ENCODE data around the gene COL27A1. TPM values are rescaled to one million over a fixed set of nuclear protein-coding genes. Genes with fewer than 3 reads are reported as not detected.

Gene COL27A1
- polyA plus RNA-seq, 1 donor (not counting 4 experiments of a cell fraction or from before 2014, with no cell fraction given): 14.0 TPM

DNA sequence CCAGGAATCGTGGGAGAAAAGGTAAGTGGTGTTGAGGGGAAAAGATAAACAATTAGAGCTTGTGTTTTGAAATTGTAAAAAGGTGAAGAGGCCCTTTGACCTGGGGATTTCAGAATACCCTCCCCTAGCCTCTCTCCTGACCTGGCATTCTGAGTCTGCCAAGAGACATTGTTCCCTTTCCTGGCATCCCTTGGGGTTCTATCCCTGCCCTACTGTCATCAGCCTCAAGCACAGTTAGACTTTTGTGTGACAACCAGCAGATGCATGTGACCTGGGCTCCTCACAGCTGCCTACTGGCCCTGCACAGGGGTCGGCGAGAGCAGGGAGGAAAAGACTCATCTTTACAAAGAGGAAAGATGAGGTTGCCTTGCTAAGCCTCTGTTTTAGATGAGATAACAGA, 95.3 kb downstream of the COL27A1 start:
- Histone ChIP-seq H3K36me3 (ENCODE audit: control insufficient read depth in 2 of 2, extremely low read depth in 1 of 2, insufficient read depth in 2 of 2, low read length in 2 of 2) (peaks cover 0 to 14% of the 10 kb centered on the region in 2 experiments), H3K9me1 (ENCODE audit: control insufficient read depth, extremely low read depth, insufficient read depth, low read length) (peaks cover 2% of the 10 kb centered on the region), H3K27ac (ENCODE audit: control insufficient read depth, insufficient read depth, low read length) (no peak overlapping the region), H2AFZ (ENCODE audit: control insufficient read depth, low read length) (no peak overlapping the region), H3K4me3 (ENCODE audit: control insufficient read depth in 2 of 3, extremely low read depth in 1 of 3, insufficient read depth in 2 of 3, low read depth in 1 of 3, low read length in 3 of 3) (no peak overlapping the region), H3K4me2 (ENCODE audit: control insufficient read depth, extremely low read depth, insufficient read depth, low read depth, low read length) (no peak overlapping the region), H3K4me1 (ENCODE audit: control insufficient read depth, extremely low read depth, insufficient read depth, low read length) (no peaks in the 10 kb centered on the region), H3K9me3 (ENCODE audit: control insufficient read depth, low read depth, low read length) (no peaks in the 10 kb centered on the region), H4K20me1 (ENCODE audit: control insufficient read depth, extremely low read depth, insufficient read depth, low read length) (no peaks in the 10 kb centered on the region), H3K79me2 (ENCODE audit: control insufficient read depth, insufficient read depth, low read length) (no peaks in the 10 kb centered on the region), H3K9ac (ENCODE audit: control insufficient read depth, extremely low read depth, insufficient read depth, low read length) (no peak overlapping the region), H3K27me3 (ENCODE audit: control insufficient read depth, extremely low read depth, insufficient read depth, low read length) (no peaks in the 10 kb centered on the region)
- no peak for DNase-seq (ENCODE audit: low read depth, low spot score)
- FAIRE-seq: no peak
- dilution Hi-C loops (cut with MboI; ENCODE audit: extremely low pct_ligation_motif_present, low sequenced_read_pairs): no loop called here
- no peak for TF ChIP-seq EZH2 (IDR thresholded peaks at IDR 0.05; ENCODE audit: low read length)
- TF ChIP-seq, protein P1, sequence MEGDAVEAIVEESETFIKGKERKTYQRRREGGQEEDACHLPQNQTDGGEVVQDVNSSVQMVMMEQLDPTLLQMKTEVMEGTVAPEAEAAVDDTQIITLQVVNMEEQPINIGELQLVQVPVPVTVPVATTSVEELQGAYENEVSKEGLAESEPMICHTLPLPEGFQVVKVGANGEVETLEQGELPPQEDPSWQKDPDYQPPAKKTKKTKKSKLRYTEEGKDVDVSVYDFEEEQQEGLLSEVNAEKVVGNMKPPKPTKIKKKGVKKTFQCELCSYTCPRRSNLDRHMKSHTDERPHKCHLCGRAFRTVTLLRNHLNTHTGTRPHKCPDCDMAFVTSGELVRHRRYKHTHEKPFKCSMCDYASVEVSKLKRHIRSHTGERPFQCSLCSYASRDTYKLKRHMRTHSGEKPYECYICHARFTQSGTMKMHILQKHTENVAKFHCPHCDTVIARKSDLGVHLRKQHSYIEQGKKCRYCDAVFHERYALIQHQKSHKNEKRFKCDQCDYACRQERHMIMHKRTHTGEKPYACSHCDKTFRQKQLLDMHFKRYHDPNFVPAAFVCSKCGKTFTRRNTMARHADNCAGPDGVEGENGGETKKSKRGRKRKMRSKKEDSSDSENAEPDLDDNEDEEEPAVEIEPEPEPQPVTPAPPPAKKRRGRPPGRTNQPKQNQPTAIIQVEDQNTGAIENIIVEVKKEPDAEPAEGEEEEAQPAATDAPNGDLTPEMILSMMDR (optimal IDR thresholded peaks at IDR 0.05 in 1 of 3, IDR thresholded peaks at IDR 0.05 in 1 of 3, conservative IDR thresholded peaks at IDR 0.05 in 1 of 3; ENCODE audit: extremely low read depth in 1 of 3, insufficient read depth in 2 of 3, low read length in 3 of 3): no peak

DNA sequence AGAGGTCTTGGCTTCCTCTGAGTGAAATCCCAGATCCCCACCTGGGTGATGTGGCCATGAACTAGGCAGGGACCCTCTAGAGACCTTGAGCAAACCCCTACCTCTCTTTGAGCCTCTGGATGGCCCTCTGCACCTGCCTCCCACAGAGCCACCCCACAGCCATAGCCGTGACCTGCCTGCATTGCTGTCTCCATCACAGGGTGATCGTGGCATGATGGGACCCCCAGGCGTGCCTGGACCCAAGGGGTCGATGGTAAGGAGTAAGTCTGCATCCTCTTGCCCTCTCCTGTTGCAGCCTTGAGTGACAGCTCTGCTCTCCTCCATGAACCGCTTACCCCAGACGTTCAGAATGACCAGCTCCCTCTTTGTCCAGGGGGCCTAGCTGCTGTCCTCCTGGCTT, 97.1 kb downstream of the COL27A1 start:
- dilution Hi-C loops (cut with MboI; ENCODE audit: extremely low pct_ligation_motif_present, low sequenced_read_pairs): no loop called here
- no peak overlapping the region for H3K27ac ChIP-seq (ENCODE audit: control insufficient read depth, insufficient read depth, low read length)
- H3K27me3 ChIP-seq (ENCODE audit: control insufficient read depth, extremely low read depth, insufficient read depth, low read length): no peaks in the 10 kb centered on the region
- H4K20me1 ChIP-seq (ENCODE audit: control insufficient read depth, extremely low read depth, insufficient read depth, low read length): no peaks in the 10 kb centered on the region
- DNase-seq (ENCODE audit: low read depth, low spot score) (no peak), FAIRE-seq (no peak)
- H3K4me1 ChIP-seq (ENCODE audit: control insufficient read depth, extremely low read depth, insufficient read depth, low read length): no peaks in the 10 kb centered on the region
- no peaks in the 10 kb centered on the region for H3K79me2 ChIP-seq (ENCODE audit: control insufficient read depth, insufficient read depth, low read length)
- H3K4me2 ChIP-seq (ENCODE audit: control insufficient read depth, extremely low read depth, insufficient read depth, low read depth, low read length): no peak overlapping the region
- no peaks in the 10 kb centered on the region for H3K9me3 ChIP-seq (ENCODE audit: control insufficient read depth, low read depth, low read length)
- no peak overlapping the region for H3K9ac ChIP-seq (ENCODE audit: control insufficient read depth, extremely low read depth, insufficient read depth, low read length)
- H3K36me3 ChIP-seq (ENCODE audit: control insufficient read depth in 2 of 2, extremely low read depth in 1 of 2, insufficient read depth in 2 of 2, low read length in 2 of 2): peaks cover 0 to 14% of the 10 kb centered on the region in 2 experiments
- no peak overlapping the region for H2AFZ ChIP-seq (ENCODE audit: control insufficient read depth, low read length)
- H3K4me3 ChIP-seq (ENCODE audit: control insufficient read depth in 2 of 3, extremely low read depth in 1 of 3, insufficient read depth in 2 of 3, low read depth in 1 of 3, low read length in 3 of 3): no peak overlapping the region
- TF ChIP-seq EZH2 (IDR thresholded peaks at IDR 0.05; ENCODE audit: low read length): no peak
- TF ChIP-seq, protein P1 (optimal IDR thresholded peaks at IDR 0.05 in 1 of 3, IDR thresholded peaks at IDR 0.05 in 1 of 3, conservative IDR thresholded peaks at IDR 0.05 in 1 of 3; ENCODE audit: extremely low read depth in 1 of 3, insufficient read depth in 2 of 3, low read length in 3 of 3): no peak
- H3K9me1 ChIP-seq (ENCODE audit: control insufficient read depth, extremely low read depth, insufficient read depth, low read length): peaks cover 2% of the 10 kb centered on the region

Data from keratinocyte (primary cell).